Fibroblast of peridontal ligament (primary cell): ENCODE measurements around the gene RGS7.
"Not testable (repeated sequence)": the region's sequence is repeated elsewhere in the genome, so short reads cannot be mapped to it uniquely, and the experiment has no call there.

Experiments
- DNase-seq: peaks from one replicate; pipeline ENCODE4 v3.0.0-alpha.2; 2010; ENCODE audit errors: extremely low read depth

RGS7 gene

GRCh38 chr1:240786880-240787279 is 570.1 kb downstream of the RGS7 start:
- DNase-seq: no peak

- no peak for DNase-seq
Measured at GRCh38 chr1:240784776-240785175, 572.2 kb downstream of the RGS7 start.

GRCh38 chr1:240783728-240784137 is 573.3 kb downstream of the RGS7 start:
- not testable (repeated sequence) for DNase-seq

GRCh38 chr1:240776237-240776636 is 580.8 kb downstream of the RGS7 start:
- no peak for DNase-seq

- DNase-seq: no peak
Measured at GRCh38 chr1:240772131-240772530, 584.9 kb downstream of the RGS7 start.

GRCh38 chr1:240771450-240771849 is 585.6 kb downstream of the RGS7 start:
- no peak for DNase-seq

GRCh38 chr1:240768979-240769378 is 588.0 kb downstream of the RGS7 start:
- DNase-seq: no peak

- DNase-seq: no peak
Measured at GRCh38 chr1:240766831-240767230, 590.2 kb downstream of the RGS7 start.

GRCh38 chr1:240765732-240766363 is 591.2 kb downstream of the RGS7 start:
- peak; percentile 27 for DNase-seq

GRCh38 chr1:240763771-240764170 is 593.2 kb downstream of the RGS7 start:
- DNase-seq: no peak

GRCh38 chr1:240763095-240763494 is 593.9 kb downstream of the RGS7 start:
- DNase-seq: not testable (repeated sequence)

GRCh38 chr1:240762471-240762987 is 594.5 kb downstream of the RGS7 start:
- not testable (repeated sequence) for DNase-seq

GRCh38 chr1:240758777-240759176 is 598.2 kb downstream of the RGS7 start:
- not testable (repeated sequence) for DNase-seq

GRCh38 chr1:240758296-240758695 is 598.7 kb downstream of the RGS7 start:
- no peak for DNase-seq

GRCh38 chr1:240747907-240748306 is 609.1 kb downstream of the RGS7 start:
- DNase-seq: no peak

- no peak for DNase-seq
Measured at GRCh38 chr1:240743705-240744104, 613.3 kb downstream of the RGS7 start.

GRCh38 chr1:240739754-240740153 is 617.3 kb downstream of the RGS7 start:
- DNase-seq: peak; percentile 53

GRCh38 chr1:240739139-240739538 is 617.9 kb downstream of the RGS7 start:
- DNase-seq: peak; percentile 46

- no peak for DNase-seq
Measured at GRCh38 chr1:240737766-240738265, 619.2 kb downstream of the RGS7 start.

GRCh38 chr1:240737298-240737697 is 619.7 kb downstream of the RGS7 start:
- peak; percentile 70 for DNase-seq

- not testable (repeated sequence) for DNase-seq
Measured at GRCh38 chr1:240734705-240735104, 622.3 kb downstream of the RGS7 start.

- no peak for DNase-seq
Measured at GRCh38 chr1:240734001-240734400, 623.0 kb downstream of the RGS7 start.

- peak; percentile 82 for DNase-seq
Measured at GRCh38 chr1:240732390-240732789, 624.6 kb downstream of the RGS7 start.
